Spleen (tissue), 11 donors: Measurements from ENCODE around the gene DLG2. TPM values are rescaled to one million over a fixed set of nuclear protein-coding genes. Genes with fewer than 3 reads are reported as not detected.

Experiments
- DNase-seq: peaks from one replicate; pipeline ENCODE4 v3.0.0-alpha.2; 2020
- H3K27ac ChIP-seq, 8 donors: fragments of 200-600 bp; sonication (generic) in 7 of 8; 1 replicate in 4 of 8; 2 replicates in 4 of 8; pipeline versions ENCODE4 v1.5.0 to v1.8.0; 2016 to 2021; ENCODE audit warnings: inconsistent platforms in 4 of 8, mild to moderate bottlenecking in 4 of 8, moderate library complexity in 1 of 8
- H3K27me3 ChIP-seq, 7 donors: fragments of 200-600 bp; sonication (generic) in 6 of 7; replicated peaks in 1 of 7; 1 replicate in 4 of 7; 2 replicates in 3 of 7; pipeline versions ENCODE4 v1.5.0 to v1.8.0; 2016 to 2021; ENCODE audit warnings: inconsistent platforms in 3 of 7, mild to moderate bottlenecking in 1 of 7
- H3K36me3 ChIP-seq, 6 donors: fragments of 200-600 bp; sonication (generic) in 5 of 6; 1 replicate in 4 of 6; 2 replicates in 2 of 6; pipeline versions ENCODE4 v1.5.0 to v1.8.0; 2016 to 2021; ENCODE audit warnings: inconsistent platforms in 2 of 6
- H3K4me1 ChIP-seq, 6 donors: fragments of 200-600 bp; sonication (generic) in 5 of 6; 1 replicate in 3 of 6; 2 replicates in 3 of 6; pipeline versions ENCODE4 v1.5.0 to v1.8.0; 2016 to 2021; ENCODE audit warnings: inconsistent platforms in 3 of 6
- H3K4me3 ChIP-seq, 8 donors: fragments of 200-600 bp; sonication (generic) in 7 of 8; 1 replicate in 4 of 8; 2 replicates in 4 of 8; pipeline versions ENCODE4 v1.5.0 to v1.8.0; 2016 to 2021; ENCODE audit warnings: inconsistent platforms in 4 of 8, mild to moderate bottlenecking in 4 of 8, moderate library complexity in 2 of 8
- H3K9me3 ChIP-seq, 8 donors: fragments of 200-600 bp; sonication (generic) in 7 of 8; 1 replicate in 4 of 8; 2 replicates in 4 of 8; pipeline versions ENCODE4 v1.5.0 to v1.8.0; 2016 to 2021; ENCODE audit warnings: inconsistent platforms in 4 of 8
- CTCF ChIP-seq, 11 experiments: fragments of 200-600 bp in 7 of 11; fragments of 450-650 bp in 4 of 11; sonication (generic) in 4 of 11; IDR thresholded peaks in 8 of 11; conservative IDR thresholded peaks in 3 of 11; 1 replicate in 7 of 11; 2 replicates in 4 of 11; pipeline versions ENCODE4 v1.4.0 to v1.8.0; 2016 to 2021; ENCODE audit warnings: antibody characterized with exemption in 11 of 11, inconsistent platforms in 4 of 11, mild to moderate bottlenecking in 1 of 11
- POLR2A ChIP-seq, 3 donors: fragments of 450-650 bp; IDR thresholded peaks; one replicate each; pipeline ENCODE4 v1.5.1; 2017; ENCODE audit warnings: antibody characterized with exemption in 3 of 3, mild to moderate bottlenecking in 1 of 3
- POLR2AphosphoS5 ChIP-seq, 3 donors: sonication (generic); formaldehyde crosslinking; IDR thresholded peaks; one replicate each; pipeline ENCODE4 v1.5.1; 2017; ENCODE audit warnings: antibody characterized with exemption in 3 of 3
- WGBS, 5 donors: extraction: QIAGEN DNeasy Blood & Tissue Kit in 3 of 5; methylation state at CpG; one replicate each; pipeline versions ENCODE4 v1.1.5 to v1.1.7; 2013 to 2018; 5-methylcytosine and 5-hydroxymethylcytosine counted together
- intact Hi-C: fragments of 100-400 bp; cut with DNase I; formaldehyde crosslinking; loops from one replicate; pipeline ENCODE4 v1.15.0; 2023; ENCODE audit warnings: low total_unique reads
- polyA plus RNA-seq, 3 donors: library from polyadenylated mRNA; stranded (reverse); fragments of 200-250 nt; gene quantifications; one replicate each; pipeline ENCODE4 v1.2.1, GENCODE V29; 2013
- total RNA-seq, 7 donors: library from RNA; depleted of rRNA in 3 of 7; stranded (reverse); fragments of >200 nt in 3 of 7; fragmentation: NEBNext Ultra II Directional in 4 of 7; extraction: Animal tissue kit (Norgen Biotek cat#: 25700) in 4 of 7; gene quantifications; one replicate each; pipeline versions ENCODE4 v1.1.0 to v1.2.1, GENCODE V29; 2016 to 2021
- donor health status: healthy with polysubstance abuse.
- donor health status: DM: no; HTN: no; CAD: no; lungs with moderate emphysema.
- donor health status: DM: no; HTN: no; CAD: no.
- donor health status: Bipolar disorder and iron deficiency.
- donor health status: healthy.
- donor health status: DM: no; HTN: no; CAD: no.
- donor health status: DM: yes; HTN: yes; CAD: no.

Gene DLG2
- total and polyA plus RNA-seq, 10 donors, result 0.43 to 12.7 (median 7.9) TPM

- H3K4me1 ChIP-seq, result no peaks in the 10 kb centered on the region
- TF ChIP-seq POLR2A (IDR thresholded peaks at IDR 0.05) (no peak), CTCF (IDR thresholded peaks at IDR 0.05 in 8 of 11, conservative IDR thresholded peaks at IDR 0.05 in 3 of 11) (no peak), POLR2AphosphoS5 (IDR thresholded peaks at IDR 0.05) (no peak)
- no peak overlapping the region for H3K4me3 ChIP-seq
- H3K9me3 ChIP-seq, result no peaks in the 10 kb centered on the region
- no peak overlapping the region for H3K27ac ChIP-seq
- intact Hi-C loops, result no loop called here
- WGBS, 5 donors, result 50 to 80% (median 65%) methylated on average over 1 of the region's 1 CpG
- no peak for DNase-seq
- no peaks in the 10 kb centered on the region for H3K36me3 ChIP-seq
- H3K27me3 ChIP-seq, result no peaks in the 10 kb centered on the region
Observed at GRCh38 chr11:83751041-83751440, 1876.1 kb downstream of the DLG2 start.

GRCh38 chr11:83746921-83747585, 1880.1 kb downstream of the DLG2 start:
- H3K4me1 ChIP-seq, result no peaks in the 10 kb centered on the region
- no peaks in the 10 kb centered on the region for H3K36me3 ChIP-seq
- no peak overlapping the region for H3K4me3 ChIP-seq
- no peaks in the 10 kb centered on the region for H3K27me3 ChIP-seq
- peaks cover 0 to 28% (median 16%) of the 10 kb centered on the region in 8 donors for H3K9me3 ChIP-seq
- 90 to 98% (median 95%) methylated on average over 4 of the region's 4 CpGs for WGBS, 5 donors
- intact Hi-C loops, result no loop called here
- no peak for TF ChIP-seq CTCF (IDR thresholded peaks at IDR 0.05 in 8 of 11, conservative IDR thresholded peaks at IDR 0.05 in 3 of 11)
- no peak for TF ChIP-seq POLR2A (IDR thresholded peaks at IDR 0.05)
- no peak for TF ChIP-seq POLR2AphosphoS5 (IDR thresholded peaks at IDR 0.05)
- H3K27ac ChIP-seq, result no peak overlapping the region
- no peak for DNase-seq

- Histone ChIP-seq H3K4me3 (no peak overlapping the region), H3K4me1 (no peaks in the 10 kb centered on the region), H3K36me3 (no peaks in the 10 kb centered on the region), H3K27ac (no peak overlapping the region), H3K27me3 (no peaks in the 10 kb centered on the region), H3K9me3 (peaks cover 0 to 28% (median 16%) of the 10 kb centered on the region in 8 donors)
- TF ChIP-seq POLR2A (IDR thresholded peaks at IDR 0.05) (no peak), CTCF (IDR thresholded peaks at IDR 0.05 in 8 of 11, conservative IDR thresholded peaks at IDR 0.05 in 3 of 11) (no peak), POLR2AphosphoS5 (IDR thresholded peaks at IDR 0.05) (no peak)
- no peak for DNase-seq
- WGBS, 5 donors, result 77 to 91% (median 84%) methylated on average over 6 of the region's 6 CpGs
- intact Hi-C loops, result no loop called here
Observed at GRCh38 chr11:83744620-83745192, 1882.4 kb downstream of the DLG2 start.

- Histone ChIP-seq H3K27me3 (no peaks in the 10 kb centered on the region), H3K27ac (no peak overlapping the region), H3K36me3 (no peaks in the 10 kb centered on the region), H3K4me3 (no peak overlapping the region), H3K9me3 (no peaks in the 10 kb centered on the region), H3K4me1 (no peaks in the 10 kb centered on the region)
- DNase-seq, result no peak
- no peak for TF ChIP-seq POLR2AphosphoS5 (IDR thresholded peaks at IDR 0.05)
- no peak for TF ChIP-seq POLR2A (IDR thresholded peaks at IDR 0.05)
- TF ChIP-seq CTCF (IDR thresholded peaks at IDR 0.05 in 8 of 11, conservative IDR thresholded peaks at IDR 0.05 in 3 of 11), result no peak
- intact Hi-C loops, result no loop called here
Observed at GRCh38 chr11:83736684-83737083, 1890.5 kb downstream of the DLG2 start.
